Erythroblast (primary cell): ENCODE measurements around the gene TRIM68.

Experiments used
- DNase-seq, 2 experiments: peaks; one replicate each; lab custom pipeline; 2025; lab: John Stamatoyannopoulos, UW
- GATA1 ChIP-seq: IDR thresholded peaks from 2 replicates; pipeline ENCODE4 v1.6.1; 2011; ENCODE audit warnings: low read depth, mild to moderate bottlenecking, control low read depth, low read length, moderate library complexity
- POLR2A ChIP-seq: IDR thresholded peaks from 2 replicates; pipeline ENCODE4 v1.6.1; 2011; ENCODE audit warnings: mild to moderate bottlenecking, low read length

The TRIM68 gene

DNA sequence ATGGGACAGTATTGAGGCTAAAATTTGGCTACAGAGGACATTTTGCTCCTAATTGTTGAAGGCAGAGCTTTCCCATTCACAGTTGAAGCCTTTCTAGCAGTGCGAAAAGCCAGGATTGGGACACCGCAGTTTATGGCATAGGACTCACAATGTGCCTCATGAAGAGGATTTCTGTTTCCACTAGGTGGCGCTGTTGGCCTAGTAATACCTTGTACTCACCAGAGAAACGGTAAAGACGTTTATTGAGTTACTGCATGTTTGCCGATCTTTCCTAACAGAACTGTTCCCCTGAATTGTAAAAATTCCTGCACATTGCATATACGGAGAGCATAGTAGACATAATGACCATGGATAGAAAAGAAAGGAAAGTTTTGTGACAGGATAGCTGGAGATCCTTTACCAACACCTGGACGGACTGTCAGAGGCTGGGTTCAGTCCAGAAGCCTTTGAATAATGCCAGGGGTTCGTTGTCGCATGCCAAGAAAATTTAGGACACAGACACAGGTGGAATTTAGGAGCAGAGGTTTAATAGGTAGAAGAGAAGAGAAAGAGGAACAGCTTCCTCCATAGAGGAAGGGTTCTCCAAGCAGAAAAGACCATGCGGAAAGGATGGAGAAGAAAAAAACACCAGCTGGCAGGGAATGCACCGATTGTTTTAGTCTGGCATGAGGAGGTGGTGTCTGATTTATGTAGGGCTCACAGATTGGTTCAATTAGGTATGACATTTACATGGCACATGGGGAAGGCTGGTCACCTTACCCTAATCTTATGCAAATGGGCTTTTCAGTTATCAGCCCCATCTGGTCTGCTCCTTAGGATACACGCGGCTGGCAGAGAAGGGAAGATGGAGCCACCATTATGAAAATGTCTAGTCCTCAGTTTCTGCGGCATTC lies 18.4 kb upstream of the TRIM68 start:
- TF ChIP-seq POLR2A (no peak), GATA1 (no peak)
- peak; percentile 80 to 91 for DNase-seq

DNA sequence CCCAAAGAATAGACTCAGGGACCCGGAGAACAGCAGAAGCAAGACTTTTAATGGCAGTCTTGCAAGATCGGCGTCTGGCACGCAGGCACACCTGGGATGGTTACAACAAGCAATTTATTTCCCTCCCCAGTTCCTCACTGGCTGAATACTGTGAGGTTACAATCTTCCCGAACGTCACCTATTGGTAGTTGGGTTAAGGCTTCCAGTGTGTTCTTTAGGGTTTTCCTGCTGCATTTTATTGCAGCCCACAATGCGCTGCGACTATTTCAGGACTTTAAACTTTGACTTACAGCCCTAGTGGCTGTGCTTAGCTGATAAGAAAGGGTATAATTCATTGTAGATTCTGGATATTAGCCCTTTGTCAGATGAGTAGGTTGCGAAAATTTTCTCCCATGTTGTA lies 11.5 kb upstream of the TRIM68 start:
- TF ChIP-seq POLR2A = no peak
- TF ChIP-seq GATA1 = no peak
- DNase-seq = no peak

DNA sequence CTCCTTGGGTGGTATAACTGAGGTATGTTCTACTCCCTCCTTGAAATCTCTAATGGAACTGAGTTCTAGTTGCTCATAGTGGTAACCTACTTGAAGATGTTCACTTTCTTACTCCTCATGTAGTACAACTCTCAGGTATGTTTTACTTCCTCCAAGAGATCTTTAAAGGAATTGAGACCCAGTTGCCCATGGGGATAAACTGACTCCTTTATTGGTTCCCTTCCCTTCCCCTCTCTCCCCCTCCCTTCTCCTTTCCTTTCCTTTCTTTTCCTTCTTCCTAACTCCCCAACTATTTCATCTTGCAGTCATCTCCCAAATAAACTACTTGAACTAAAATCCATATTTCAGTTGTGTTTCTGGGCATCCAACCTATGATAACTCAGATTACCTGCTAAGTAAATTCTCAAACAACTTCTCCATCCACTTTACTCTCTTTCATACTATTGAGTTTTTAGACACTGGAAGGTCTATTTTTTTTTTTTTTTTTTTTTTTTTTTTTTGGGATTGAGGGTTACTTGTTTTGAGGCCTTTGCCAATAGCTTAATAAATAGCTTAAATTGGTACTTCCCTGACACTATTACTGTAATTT lies 7.9 kb upstream of the TRIM68 start:
- no peak for DNase-seq
- no peak for TF ChIP-seq GATA1
- no peak for TF ChIP-seq POLR2A

DNA sequence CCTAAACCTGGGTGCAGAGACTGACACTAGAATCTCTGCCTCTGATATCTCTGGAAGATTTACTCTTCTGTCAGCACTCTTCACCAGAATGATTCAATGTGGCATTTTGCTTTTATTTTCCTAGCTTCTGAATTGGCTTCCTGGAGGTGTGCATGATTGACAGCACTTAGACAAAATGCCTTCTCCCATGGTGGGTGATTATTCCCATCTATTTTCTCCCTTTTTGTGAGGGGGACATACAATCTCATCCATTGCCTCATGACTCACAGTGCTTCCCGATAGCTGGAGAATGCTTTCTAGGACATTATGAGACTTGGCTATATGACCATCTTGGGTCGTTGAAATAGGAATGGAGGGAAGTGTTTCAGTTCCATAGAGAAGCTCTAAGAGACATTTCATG lies 4.0 kb upstream of the TRIM68 start:
- DNase-seq = no peak
- TF ChIP-seq POLR2A = no peak
- TF ChIP-seq GATA1 = no peak

DNA sequence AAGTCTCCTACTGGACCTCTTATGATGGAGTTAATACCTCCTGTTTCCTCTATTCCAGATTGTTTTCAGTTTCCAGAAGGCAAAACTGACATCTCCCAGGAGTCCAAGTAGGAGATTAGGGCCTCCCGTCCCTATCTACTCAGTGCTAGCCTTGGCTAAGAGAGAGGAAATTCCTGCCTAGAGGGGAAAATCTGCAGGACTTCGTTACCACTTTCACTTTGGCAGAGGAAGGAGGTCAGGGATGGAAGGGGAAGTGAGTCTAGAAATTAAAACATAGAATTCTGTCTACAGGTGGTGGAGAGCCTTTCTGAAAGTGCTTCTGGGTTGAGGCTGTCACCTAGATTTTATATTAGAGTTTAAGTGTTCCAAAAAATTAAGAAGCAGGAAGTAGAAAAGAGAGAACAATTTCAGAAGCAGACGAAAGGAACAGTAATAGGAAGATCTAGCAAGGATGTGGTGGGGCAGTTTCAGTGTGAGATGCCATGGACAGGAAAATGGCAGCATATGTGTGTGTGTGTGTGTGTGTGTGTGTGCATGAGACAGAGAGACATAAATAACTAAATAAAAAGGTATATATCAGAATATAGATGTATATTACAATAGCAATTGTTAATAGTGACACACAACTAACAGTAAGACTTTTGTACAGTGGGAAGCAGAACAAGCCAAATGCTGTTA lies 2.4 kb upstream of the TRIM68 start:
- no peak for DNase-seq
- no peak for TF ChIP-seq GATA1
- TF ChIP-seq POLR2A = no peak

DNA sequence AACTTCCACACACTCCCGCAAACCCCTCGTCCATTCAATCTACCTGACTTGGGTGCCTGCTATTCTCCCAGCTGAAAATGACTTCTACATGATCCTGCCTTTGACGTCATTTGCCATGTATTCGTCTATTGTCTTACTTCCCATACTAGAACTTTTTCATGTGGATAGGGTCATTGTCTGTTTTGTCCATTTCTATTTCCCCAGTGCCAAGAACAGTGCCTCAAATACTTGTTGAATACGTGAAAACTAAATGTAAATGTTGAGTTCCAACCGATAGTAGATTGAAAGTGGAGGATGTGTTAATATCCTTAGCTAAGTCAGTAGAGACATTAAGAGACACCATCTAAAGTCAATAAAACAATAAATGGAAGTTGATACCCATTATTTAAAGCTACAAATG lies 935 bp downstream of the TRIM68 start:
- TF ChIP-seq GATA1 (no peak), POLR2A (no peak)
- DNase-seq = peak in 1 of 2 experiments; percentile 7

DNA sequence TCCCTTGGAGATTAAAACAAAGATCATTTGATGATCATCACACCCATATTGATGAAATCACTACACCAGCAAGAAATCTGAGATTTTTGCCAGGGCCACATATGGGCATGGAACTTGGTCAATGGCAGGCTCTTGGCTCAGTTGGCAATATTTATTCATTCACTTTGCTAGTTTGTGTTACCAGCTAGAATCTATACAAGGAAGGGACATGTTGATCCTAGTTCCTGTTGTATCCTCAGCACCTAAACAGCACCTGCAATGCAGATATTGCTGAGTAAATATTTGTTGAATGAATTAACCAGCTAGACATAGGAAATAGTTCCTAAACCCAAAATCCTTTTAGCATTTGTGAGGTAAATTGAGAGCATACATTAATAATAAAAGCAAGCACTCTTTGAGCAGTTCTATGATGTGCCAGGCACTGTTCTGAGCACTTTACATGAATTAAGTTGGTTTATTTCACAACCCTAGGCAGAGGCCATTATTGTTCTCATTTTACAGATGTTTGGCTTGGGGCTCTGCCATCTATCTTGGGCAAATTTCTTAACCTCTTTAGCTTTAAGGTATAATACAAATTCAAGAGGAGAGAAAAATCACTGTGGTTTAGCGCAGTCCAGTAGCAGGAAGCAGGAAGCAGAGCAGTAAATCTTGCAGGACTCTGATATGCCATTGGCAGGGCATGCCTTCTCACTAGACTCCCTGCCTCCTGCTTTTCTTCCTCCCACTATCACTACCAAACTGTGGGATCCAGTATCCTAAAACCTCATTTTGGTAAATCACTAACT lies 1.6 kb downstream of the TRIM68 start:
- no peak for TF ChIP-seq GATA1
- no peak for TF ChIP-seq POLR2A
- DNase-seq = no peak

DNA sequence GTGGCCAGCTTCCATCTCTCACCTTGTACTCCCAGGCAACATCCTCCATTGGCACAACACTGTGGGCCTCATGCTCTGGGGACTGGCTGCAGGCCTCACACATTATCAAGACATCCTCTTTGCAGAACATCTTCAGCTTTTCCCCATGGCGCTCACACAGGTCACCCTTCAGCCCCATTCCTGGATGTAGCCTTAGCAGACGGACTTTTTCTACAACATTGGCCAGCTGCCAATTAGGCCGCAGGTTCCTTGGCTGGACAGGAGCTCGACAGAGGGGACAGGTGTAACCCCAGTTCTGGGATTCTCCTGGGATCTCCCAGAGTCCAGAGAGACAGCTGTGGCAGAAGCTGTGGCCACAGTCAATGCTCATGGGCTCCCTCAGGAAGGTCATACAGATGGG lies 3.0 kb downstream of the TRIM68 start:
- DNase-seq = no peak
- TF ChIP-seq GATA1 (no peak), POLR2A (no peak)

DNA sequence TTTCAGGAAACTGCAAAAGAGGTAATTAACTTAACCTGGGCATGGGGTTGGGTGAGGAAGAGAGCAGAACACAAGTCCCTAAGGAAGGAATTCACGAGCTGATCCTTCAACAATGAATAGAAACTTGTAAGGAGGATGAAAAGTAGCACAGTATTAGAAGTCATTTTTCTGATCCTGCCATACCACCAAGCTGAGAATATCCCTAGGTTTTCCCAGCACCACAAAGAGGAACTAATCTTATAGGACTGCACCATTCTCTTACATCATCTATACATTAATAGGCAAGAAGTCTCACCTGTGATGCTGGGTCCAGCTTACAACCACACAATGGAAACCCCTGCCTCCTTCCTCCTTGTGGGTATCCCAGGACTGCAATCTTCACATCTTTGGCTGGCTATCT lies 14.3 kb downstream of the TRIM68 start, which contains the start of gene OR52I1:
Gene OR52I1, plus strand, starts transcription at position 301 of the 400 bp plus-strand sequence. Its CDS starts 0 bp downstream, at position 301.
- DNase-seq = no peak
- no peak for TF ChIP-seq POLR2A
- no peak for TF ChIP-seq GATA1

DNA sequence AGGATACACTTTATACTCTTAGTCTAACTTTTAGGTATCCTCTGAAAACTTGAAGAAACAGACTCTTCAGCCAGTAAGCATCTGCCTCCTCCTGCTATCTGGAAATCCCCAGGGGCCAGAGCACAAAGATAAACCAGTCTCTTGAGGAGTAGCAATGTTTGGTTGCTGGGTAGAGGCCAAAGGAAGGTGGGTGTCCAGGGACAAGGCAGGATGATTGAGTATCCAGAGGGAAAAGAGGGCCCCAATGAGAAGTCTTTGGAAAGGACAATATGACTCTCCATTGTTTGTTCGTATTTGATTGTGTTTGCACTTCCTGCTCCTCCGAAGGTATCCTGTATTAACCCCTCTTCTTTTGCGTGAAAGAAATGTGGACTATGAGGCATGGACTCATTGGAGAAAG lies 19.0 kb downstream of the TRIM68 start:
- TF ChIP-seq POLR2A = no peak
- no peak for TF ChIP-seq GATA1
- no peak for DNase-seq

DNA sequence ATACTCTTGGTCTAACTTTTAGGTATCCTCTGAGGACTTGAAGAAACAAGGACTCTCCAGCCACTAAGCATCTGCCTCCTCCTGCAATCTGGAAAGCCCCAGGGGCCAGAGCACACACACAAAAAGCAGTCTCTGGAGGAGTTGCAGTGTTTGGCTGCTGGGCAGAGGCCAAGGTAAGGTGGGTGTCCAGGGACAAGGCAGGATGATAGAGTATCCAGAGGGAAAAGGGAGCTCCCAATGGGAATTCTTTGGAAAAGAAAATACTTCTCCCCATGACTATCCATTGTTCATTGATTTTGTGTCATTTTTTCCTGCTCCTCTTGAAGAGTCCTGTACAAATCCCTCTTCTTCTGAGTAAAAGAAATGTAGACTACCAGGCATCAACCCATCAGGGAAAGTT lies 26.6 kb downstream of the TRIM68 start, which contains the start of gene OR52I2:
Gene OR52I2, plus strand, starts transcription at position 301 of the 400 bp plus-strand sequence.
- no peak for TF ChIP-seq POLR2A
- no peak for TF ChIP-seq GATA1
- no peak for DNase-seq

DNA sequence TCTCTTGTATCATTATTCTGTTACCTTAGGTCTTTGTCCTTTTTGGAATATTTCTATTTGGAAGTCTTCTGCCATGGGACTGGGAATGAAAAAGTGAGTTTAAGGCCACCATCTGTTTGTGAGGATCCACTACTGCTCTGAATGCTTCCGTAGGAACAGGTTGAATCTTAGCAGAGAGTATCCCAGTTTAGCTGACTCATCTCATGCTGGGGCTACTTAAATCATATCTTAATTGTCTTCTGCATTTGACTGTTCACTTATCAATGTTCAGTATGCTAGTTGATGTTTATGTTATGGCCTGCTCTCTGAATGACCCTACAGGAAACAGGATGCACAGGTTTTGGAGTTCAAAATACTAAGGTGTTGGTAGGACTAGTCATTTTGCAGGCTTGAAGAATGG lies 27.9 kb downstream of the TRIM68 start:
- DNase-seq = no peak
- TF ChIP-seq POLR2A (no peak), GATA1 (no peak)

DNA sequence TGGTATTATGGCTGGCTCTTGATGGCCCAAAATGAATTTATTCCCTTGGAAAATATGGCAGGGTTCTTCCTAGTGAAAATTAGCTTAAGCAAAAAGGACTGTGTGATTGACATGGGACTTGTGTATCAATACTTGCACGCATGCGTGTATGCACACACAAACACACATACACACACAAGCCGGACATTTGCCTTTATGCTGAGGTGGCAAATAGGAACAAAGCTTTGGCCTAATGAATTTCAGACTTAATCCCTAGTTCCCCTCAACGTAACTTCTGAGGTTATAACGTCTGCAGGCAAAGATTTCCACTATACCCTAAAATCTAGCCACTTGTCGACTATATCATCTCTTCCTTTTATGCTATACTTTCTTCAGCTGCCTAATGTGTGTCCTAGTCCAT lies 29.4 kb downstream of the TRIM68 start:
- TF ChIP-seq GATA1 (no peak), POLR2A (no peak)
- no peak for DNase-seq

DNA sequence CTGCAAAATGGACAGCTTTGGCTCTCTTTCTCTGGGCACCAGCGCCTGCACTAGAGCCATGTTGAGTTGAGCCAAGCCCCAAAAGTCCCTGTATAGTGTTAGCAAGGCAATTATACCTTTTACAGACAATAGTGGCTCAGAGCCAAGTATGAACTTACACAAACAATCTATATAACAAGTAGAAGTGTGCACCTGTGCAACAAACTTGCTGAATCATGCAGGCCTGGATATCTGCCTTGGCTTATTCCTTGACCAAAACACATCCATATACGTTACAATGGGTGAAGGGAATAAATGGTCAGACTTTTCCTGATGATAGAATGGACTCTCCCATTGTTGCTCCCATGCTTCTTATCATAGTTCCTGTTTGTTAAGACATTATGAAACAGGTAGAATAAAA lies 30.3 kb downstream of the TRIM68 start:
- DNase-seq = no peak
- TF ChIP-seq POLR2A (no peak), GATA1 (no peak)
